Measurements from ENCODE around the gene WIPI1.

GRCh38 chr17:68468788-68469187 is 11.5 kb upstream of the WIPI1 start:
- TF ChIP-seq CTCF (IDR thresholded peaks at IDR 0.05) = no peak
- TF ChIP-seq POLR2AphosphoS5 (IDR thresholded peaks at IDR 0.05; ENCODE audit: low read depth, low read length) = no peak
- TF ChIP-seq SIN3A (IDR thresholded peaks at IDR 0.05; ENCODE audit: borderline replicate concordance, insufficient read depth, low read depth, low read length) = no peak
- no peak for TF ChIP-seq REST (IDR thresholded peaks at IDR 0.05; ENCODE audit: insufficient read depth in 1 of 2, low read depth in 2 of 2, low read length in 1 of 2)
- TF ChIP-seq TCF7L2 (IDR thresholded peaks at IDR 0.05; ENCODE audit: low read depth, low read length) = no peak

All from Panc1 (cell line).